Measurements from ENCODE around the gene SMIM5. TPM values are rescaled to one million over a fixed set of nuclear protein-coding genes. Genes with fewer than 3 reads are reported as not detected.

The SMIM5 gene
- total and polyA plus RNA-seq, 2 of the 13 experiments (the other 11 are each of a cell fraction or from before 2014, with no cell fraction given), result not detected

DNA sequence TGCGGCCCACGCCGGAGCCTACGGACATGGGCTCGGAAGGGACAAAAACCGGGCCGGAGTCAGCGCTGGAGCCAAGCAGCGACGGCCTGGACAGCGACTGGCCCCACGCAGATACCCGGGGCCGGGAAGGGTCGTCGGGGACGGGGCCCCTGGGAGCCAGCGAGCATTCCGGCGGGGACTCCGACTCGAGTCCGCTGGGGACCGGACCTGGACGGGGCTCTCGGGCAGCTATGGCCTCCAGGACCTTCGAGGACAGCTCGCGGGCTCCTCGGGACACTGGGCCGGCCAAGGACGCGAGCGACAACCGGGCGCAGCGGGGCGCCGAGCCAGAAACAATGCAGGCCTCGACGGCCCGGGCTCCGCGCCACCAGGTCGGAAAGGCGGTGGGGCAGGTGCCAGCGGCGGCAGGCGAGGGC, 44.6 kb upstream of the SMIM5 start (continued):
- TF ChIP-seq, protein P1, sequence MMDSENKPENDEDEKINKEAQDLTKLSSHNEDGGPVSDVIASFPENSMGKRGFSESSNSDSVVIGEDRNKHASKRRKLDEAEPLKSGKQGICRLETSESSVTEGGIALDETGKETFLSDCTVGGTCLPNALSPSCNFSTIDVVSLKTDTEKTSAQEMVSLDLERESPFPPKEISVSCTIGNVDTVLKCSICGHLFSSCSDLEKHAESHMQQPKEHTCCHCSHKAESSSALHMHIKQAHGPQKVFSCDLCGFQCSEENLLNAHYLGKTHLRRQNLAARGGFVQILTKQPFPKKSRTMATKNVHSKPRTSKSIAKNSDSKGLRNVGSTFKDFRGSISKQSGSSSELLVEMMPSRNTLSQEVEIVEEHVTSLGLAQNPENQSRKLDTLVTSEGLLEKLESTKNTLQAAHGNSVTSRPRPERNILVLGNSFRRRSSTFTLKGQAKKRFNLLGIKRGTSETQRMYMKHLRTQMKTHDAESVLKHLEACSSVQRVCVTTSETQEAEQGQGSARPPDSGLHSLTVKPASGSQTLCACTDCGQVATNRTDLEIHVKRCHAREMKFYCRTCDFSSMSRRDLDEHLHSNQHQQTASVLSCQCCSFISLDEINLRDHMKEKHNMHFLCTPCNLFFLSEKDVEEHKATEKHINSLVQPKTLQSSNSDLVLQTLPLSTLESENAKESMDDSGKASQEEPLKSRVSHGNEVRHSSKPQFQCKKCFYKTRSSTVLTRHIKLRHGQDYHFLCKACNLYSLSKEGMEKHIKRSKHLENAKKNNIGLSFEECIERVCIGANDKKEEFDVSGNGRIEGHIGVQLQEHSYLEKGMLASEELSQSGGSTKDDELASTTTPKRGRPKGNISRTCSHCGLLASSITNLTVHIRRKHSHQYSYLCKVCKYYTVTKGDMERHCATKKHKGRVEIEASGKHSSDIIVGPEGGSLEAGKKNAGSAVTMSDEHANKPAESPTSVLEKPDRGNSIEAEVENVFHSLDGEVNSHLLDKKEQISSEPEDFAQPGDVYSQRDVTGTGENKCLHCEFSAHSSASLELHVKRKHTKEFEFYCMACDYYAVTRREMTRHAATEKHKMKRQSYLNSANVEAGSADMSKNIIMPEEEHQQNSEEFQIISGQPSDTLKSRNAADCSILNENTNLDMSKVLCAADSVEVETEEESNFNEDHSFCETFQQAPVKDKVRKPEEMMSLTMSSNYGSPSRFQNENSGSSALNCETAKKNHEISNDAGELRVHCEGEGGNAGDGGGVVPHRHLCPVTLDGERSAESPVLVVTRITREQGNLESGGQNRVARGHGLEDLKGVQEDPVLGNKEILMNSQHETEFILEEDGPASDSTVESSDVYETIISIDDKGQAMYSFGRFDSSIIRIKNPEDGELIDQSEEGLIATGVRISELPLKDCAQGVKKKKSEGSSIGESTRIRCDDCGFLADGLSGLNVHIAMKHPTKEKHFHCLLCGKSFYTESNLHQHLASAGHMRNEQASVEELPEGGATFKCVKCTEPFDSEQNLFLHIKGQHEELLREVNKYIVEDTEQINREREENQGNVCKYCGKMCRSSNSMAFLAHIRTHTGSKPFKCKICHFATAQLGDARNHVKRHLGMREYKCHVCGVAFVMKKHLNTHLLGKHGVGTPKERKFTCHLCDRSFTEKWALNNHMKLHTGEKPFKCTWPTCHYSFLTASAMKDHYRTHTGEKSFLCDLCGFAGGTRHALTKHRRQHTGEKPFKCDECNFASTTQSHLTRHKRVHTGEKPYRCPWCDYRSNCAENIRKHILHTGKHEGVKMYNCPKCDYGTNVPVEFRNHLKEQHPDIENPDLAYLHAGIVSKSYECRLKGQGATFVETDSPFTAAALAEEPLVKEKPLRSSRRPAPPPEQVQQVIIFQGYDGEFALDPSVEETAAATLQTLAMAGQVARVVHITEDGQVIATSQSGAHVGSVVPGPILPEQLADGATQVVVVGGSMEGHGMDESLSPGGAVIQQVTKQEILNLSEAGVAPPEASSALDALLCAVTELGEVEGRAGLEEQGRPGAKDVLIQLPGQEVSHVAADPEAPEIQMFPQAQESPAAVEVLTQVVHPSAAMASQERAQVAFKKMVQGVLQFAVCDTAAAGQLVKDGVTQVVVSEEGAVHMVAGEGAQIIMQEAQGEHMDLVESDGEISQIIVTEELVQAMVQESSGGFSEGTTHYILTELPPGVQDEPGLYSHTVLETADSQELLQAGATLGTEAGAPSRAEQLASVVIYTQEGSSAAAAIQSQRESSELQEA (CRISPR knock-in tag; IDR thresholded peaks at IDR 0.05; ENCODE audit: not compliant biosample characterization), result no peak
- TF ChIP-seq, protein P2, sequence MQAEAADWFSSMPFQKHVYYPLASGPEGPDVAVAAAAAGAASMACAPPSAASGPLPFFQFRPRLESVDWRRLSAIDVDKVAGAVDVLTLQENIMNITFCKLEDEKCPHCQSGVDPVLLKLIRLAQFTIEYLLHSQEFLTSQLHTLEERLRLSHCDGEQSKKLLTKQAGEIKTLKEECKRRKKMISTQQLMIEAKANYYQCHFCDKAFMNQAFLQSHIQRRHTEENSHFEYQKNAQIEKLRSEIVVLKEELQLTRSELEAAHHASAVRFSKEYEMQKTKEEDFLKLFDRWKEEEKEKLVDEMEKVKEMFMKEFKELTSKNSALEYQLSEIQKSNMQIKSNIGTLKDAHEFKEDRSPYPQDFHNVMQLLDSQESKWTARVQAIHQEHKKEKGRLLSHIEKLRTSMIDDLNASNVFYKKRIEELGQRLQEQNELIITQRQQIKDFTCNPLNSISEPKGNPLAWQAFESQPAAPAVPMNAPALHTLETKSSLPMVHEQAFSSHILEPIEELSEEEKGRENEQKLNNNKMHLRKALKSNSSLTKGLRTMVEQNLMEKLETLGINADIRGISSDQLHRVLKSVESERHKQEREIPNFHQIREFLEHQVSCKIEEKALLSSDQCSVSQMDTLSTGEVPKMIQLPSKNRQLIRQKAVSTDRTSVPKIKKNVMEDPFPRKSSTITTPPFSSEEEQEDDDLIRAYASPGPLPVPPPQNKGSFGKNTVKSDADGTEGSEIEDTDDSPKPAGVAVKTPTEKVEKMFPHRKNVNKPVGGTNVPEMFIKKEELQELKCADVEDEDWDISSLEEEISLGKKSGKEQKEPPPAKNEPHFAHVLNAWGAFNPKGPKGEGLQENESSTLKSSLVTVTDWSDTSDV (CRISPR knock-in tag; IDR thresholded peaks at IDR 0.05), result 0 out of 2 replicates have a peak, but pooled peaks have one; percentile 26
- 0 out of 2 replicates have a peak, but pooled peaks have one; percentile 28 for TF ChIP-seq PITX1 (CRISPR knock-in tag; IDR thresholded peaks at IDR 0.05)
- TF ChIP-seq AGO2 (optimal IDR thresholded peaks at IDR 0.05; ENCODE audit: low read depth, low read length), result peak; percentile 28
- TF ChIP-seq ATF7-NPFF (CRISPR knock-in tag; IDR thresholded peaks at IDR 0.05; ENCODE audit: low read depth), result no peak
- TF ChIP-seq, protein P3, sequence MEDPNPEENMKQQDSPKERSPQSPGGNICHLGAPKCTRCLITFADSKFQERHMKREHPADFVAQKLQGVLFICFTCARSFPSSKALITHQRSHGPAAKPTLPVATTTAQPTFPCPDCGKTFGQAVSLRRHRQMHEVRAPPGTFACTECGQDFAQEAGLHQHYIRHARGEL (CRISPR knock-in tag; IDR thresholded peaks at IDR 0.05), result 0 out of 2 replicates have a peak, but pooled peaks have one; percentile 50
- TF ChIP-seq ZBTB38 (CRISPR knock-in tag; IDR thresholded peaks at IDR 0.05), result peak; percentile 93
- TF ChIP-seq ZNF703 (CRISPR knock-in tag; IDR thresholded peaks at IDR 0.05; ENCODE audit: borderline replicate concordance), result peak; percentile 48; the same call in 1 of the 2 replicates
- TF ChIP-seq ZNF225 (CRISPR knock-in tag; IDR thresholded peaks at IDR 0.05), result 0 out of 2 replicates have a peak, but pooled peaks have one; percentile 23
- TF ChIP-seq, protein P4, sequence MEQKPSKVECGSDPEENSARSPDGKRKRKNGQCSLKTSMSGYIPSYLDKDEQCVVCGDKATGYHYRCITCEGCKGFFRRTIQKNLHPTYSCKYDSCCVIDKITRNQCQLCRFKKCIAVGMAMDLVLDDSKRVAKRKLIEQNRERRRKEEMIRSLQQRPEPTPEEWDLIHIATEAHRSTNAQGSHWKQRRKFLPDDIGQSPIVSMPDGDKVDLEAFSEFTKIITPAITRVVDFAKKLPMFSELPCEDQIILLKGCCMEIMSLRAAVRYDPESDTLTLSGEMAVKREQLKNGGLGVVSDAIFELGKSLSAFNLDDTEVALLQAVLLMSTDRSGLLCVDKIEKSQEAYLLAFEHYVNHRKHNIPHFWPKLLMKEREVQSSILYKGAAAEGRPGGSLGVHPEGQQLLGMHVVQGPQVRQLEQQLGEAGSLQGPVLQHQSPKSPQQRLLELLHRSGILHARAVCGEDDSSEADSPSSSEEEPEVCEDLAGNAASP (CRISPR knock-in tag; IDR thresholded peaks at IDR 0.05; ENCODE audit: borderline replicate concordance), result no peak
- TF ChIP-seq IKZF1 (IDR thresholded peaks at IDR 0.05), result no peak
- TF ChIP-seq ZNF460 (CRISPR knock-in tag; IDR thresholded peaks at IDR 0.05; ENCODE audit: borderline replicate concordance), result no peak

All from HepG2 (cell line).